Endothelial cell of umbilical vein (primary cell): Measurements from ENCODE around the gene CALD1.

Experiments
- CTCF ChIP-seq, 2 donors: IDR thresholded peaks; 1 replicate in 1 of 2; 2 replicates in 1 of 2; pipeline ENCODE4 v1.5.1; 2011; ENCODE audit warnings: low read length in 2 of 2, mild to moderate bottlenecking in 2 of 2, moderate library complexity in 2 of 2, control low read depth in 1 of 2, inconsistent platforms in 1 of 2, low read depth in 1 of 2; ENCODE audit not compliant: insufficient read depth in 1 of 2; ENCODE audit errors: extremely low read depth in 1 of 2
- JUN ChIP-seq: IDR thresholded peaks from 2 replicates; pipeline ENCODE4 v1.6.1; 2011; ENCODE audit warnings: borderline replicate concordance, low read depth; ENCODE audit not compliant: insufficient read length, insufficient read depth
- POLR2A ChIP-seq: IDR thresholded peaks from 2 replicates; pipeline ENCODE4 v1.6.1; 2012; ENCODE audit warnings: low read depth, mild to moderate bottlenecking, control low read depth, low read length
- POLR2AphosphoS5 ChIP-seq: IDR thresholded peaks from 2 replicates; pipeline ENCODE4 v1.6.1; 2012; ENCODE audit warnings: low read depth, mild to moderate bottlenecking, control low read depth, low read length, moderate library complexity; ENCODE audit not compliant: insufficient read depth

- TF ChIP-seq POLR2A (no peak), CTCF (IDR thresholded peaks at IDR 0.05; ENCODE audit: extremely low read depth in 1 of 2, insufficient read depth in 1 of 2, low read depth in 1 of 2, low read length in 2 of 2) (peak; percentile 48 to 60), POLR2AphosphoS5 (no peak), JUN (no peak)
Measured at GRCh38 chr7:134755422-134756022, 23.9 kb upstream of the CALD1 start.
